NCI-H1436 (cell line): ENCODE results near the gene PIGR.

Source experiments
- DNase-seq: peaks from one replicate; lab custom pipeline; 2025; lab: John Stamatoyannopoulos, UW

The PIGR gene, protein sequence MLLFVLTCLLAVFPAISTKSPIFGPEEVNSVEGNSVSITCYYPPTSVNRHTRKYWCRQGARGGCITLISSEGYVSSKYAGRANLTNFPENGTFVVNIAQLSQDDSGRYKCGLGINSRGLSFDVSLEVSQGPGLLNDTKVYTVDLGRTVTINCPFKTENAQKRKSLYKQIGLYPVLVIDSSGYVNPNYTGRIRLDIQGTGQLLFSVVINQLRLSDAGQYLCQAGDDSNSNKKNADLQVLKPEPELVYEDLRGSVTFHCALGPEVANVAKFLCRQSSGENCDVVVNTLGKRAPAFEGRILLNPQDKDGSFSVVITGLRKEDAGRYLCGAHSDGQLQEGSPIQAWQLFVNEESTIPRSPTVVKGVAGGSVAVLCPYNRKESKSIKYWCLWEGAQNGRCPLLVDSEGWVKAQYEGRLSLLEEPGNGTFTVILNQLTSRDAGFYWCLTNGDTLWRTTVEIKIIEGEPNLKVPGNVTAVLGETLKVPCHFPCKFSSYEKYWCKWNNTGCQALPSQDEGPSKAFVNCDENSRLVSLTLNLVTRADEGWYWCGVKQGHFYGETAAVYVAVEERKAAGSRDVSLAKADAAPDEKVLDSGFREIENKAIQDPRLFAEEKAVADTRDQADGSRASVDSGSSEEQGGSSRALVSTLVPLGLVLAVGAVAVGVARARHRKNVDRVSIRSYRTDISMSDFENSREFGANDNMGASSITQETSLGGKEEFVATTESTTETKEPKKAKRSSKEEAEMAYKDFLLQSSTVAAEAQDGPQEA

GRCh38 chr1:206946261-206946660 lies at the start of gene PIGR:
Gene PIGR (minus strand): TSS chr1:206946466. CDS start chr1:206940531, 5,935 bp downstream.
- no peak for DNase-seq

DNA sequence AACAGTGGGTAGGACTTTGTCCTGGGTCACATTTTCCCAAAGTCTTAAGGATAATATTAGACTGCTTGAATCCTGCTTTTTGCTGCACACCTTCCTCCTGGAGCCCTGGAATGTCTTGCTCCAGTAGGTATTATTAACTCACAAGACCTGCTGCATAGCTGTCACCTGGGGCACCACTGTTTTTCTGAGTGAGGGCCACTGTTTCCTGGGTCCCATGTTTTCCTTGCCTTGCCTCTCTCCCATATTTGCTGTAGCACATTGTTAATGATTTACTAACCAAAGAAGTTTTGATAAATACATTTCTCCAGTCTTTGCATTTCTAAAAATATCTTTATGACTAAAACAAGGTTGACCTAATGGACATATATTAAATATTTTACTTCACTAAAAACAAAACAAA lies 46.5 kb upstream of the PIGR start:
- no peak for DNase-seq

- DNase-seq, result no peak
Observed at GRCh38 chr1:206987873-206988272, 41.6 kb upstream of the PIGR start.

- no peak for DNase-seq
Observed at GRCh38 chr1:206986885-206987284, 40.6 kb upstream of the PIGR start.

DNA sequence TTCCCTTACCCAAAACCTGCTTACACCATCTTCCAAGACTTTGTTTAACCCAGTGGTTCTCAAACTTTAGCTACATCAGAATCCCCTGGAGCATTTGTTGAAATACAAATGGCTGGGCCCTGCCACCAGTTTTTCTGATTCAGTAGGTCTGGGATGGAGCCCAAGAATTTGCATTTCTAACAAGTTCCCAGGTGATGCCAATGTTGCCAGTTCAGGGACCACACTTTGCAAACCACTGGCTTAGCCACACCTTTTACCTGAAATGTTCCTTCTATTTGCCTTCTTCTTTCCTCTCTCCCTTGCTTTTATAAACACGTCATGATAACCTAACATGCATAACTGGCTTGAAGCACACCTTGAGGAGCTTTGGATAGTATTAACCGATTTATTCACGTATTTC lies 40.1 kb upstream of the PIGR start:
- no peak for DNase-seq

DNA sequence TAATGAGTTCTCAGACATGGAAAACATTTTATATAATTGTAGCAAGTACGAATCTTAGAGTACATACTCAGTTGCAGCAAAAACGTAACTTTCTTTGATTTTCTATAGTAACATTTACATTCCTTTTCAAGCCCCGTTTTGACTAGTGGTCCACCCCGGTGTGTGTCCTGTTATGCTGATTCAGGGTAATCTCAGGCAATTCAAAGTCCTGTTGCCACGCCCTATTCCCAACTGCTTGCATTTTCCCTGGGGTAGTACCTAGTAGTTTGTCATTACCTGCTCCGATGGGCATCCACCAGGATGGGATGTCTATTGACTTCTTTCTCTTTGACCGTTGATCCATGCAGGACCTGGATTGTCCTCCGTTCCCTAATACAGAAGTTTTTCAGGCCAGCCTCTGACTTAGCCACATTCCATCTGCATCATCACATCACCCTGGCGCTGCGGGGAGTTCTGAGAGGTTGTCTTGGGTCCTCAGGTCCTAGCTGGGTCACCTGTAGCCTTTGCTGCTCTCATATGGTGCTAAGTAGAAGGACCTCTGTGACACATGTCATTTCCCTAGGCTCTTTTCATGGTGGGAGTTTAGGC lies 39.0 kb upstream of the PIGR start:
- no peak for DNase-seq

- peak; percentile 17 for DNase-seq
Observed at GRCh38 chr1:206982216-206982615, 36.0 kb upstream of the PIGR start.

DNA sequence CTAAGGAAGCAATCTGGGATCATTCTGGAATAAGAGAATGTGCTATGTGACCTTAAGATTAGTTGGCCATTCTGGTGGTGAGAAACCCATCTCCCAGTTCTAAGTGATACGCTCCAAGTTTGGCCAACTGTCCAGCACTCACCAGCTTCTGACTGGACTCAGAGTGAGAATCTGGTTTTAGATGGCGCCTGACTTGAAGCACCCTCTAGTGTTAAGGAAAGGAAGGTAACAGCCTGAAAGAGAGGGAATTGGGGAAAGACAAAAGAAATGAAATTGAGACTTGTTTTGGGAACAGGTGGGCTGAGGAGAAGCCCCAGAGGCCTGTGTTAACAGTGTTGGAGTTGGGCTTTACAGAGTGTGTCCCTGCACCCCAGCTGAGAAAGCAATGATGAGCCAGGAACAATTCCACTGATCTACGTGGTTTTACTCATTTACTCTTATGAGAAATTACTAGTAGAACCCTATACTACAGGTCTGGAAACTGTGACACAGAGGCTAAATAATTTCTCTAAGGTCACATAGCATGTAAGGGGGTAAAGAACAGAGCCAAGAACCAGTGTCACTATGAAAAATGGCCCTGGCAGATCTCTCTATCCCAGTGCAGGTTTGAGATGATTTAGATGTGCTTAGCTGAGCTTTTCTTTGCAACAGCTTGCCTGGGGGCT lies 33.2 kb upstream of the PIGR start:
- no peak for DNase-seq

DNA sequence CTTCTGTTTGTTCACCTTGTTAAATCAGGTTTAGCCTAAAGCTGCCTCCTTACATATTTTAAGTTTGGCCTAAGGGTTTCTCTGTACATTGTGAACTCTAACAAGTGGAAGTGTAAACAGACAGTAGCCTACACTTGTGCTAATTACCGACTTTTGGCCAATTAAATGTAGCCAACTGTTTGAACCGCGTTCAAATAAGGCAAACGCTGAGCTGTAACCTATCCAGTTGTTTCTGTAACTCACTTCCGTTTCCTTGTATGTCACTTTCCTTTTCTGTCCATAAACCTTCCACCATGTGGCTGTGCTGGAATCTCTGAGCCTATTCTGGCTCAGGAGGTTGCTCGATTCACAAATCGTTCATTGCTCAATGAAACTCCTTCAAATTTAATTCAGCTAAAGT lies 32.0 kb upstream of the PIGR start:
- no peak for DNase-seq

- no peak for DNase-seq
Observed at GRCh38 chr1:206975306-206975705, 29.0 kb upstream of the PIGR start.

DNA sequence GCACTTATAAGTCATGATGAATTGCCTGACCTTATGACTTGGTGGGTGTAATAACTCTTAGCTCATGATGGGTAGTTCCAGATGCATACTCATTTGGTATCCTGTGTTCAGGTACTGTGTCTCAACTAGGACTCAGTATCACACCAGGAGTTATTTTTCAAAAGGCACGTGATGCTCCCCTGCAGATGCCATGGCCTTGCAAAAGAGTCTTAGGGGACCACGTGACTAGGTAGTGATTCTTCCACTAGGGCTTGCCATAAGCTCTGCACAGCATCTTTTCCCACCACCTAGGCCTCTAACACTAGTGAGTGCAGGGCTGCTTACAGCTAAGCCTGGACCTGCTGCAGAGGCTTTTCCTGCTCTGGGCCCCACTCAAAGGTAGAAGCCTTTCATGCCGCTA lies 27.9 kb upstream of the PIGR start:
- DNase-seq, result no peak

- DNase-seq, result no peak
Observed at GRCh38 chr1:206972728-206973127, 26.5 kb upstream of the PIGR start.

- no peak for DNase-seq
Observed at GRCh38 chr1:206971029-206971655, 24.9 kb upstream of the PIGR start.

DNA sequence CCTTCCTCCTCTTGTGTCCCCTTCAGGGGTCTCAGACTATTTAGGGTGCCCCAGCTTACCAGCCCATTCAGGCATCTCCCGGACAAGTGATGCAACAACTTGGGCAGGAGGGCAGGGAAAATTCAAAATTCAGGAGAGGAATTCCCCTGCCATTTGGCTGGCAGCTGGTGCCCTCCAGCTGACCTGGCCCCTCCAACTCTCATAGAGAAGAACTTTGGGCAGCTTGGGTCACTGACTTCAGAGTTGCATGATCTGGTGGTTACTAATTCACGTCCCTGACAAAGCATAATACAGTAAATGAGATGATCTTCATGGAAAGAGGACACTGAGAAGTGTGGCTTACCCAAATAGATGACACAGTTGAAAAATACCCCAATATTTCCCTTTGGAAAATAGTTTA lies 24.2 kb upstream of the PIGR start, which contains the start of gene FCAMR:
FCAMR (minus strand) TSS at position 15 of the 400 bp plus-strand sequence. CDS start 335 bp downstream, outside the sequence.
- DNase-seq, result no peak

DNA sequence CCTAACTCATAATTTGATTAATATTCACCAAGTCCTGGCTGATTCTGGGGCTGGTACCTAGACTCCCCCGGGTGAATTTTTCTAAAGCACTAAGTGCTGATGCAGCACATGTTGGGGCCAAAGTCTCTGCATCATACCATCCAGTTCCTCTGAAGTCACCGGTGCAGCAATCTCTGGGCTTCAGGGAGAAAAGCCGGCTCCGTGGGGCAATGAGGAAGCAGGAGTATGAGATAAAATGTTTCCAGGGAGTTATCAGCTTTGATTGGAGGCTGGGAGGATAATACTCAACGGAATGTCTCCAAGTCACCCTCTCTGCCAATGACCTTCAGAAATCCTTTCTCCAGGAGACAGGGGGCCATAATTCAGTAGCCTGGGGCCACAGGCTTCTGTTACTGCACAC lies 22.8 kb upstream of the PIGR start:
- no peak for DNase-seq

DNA sequence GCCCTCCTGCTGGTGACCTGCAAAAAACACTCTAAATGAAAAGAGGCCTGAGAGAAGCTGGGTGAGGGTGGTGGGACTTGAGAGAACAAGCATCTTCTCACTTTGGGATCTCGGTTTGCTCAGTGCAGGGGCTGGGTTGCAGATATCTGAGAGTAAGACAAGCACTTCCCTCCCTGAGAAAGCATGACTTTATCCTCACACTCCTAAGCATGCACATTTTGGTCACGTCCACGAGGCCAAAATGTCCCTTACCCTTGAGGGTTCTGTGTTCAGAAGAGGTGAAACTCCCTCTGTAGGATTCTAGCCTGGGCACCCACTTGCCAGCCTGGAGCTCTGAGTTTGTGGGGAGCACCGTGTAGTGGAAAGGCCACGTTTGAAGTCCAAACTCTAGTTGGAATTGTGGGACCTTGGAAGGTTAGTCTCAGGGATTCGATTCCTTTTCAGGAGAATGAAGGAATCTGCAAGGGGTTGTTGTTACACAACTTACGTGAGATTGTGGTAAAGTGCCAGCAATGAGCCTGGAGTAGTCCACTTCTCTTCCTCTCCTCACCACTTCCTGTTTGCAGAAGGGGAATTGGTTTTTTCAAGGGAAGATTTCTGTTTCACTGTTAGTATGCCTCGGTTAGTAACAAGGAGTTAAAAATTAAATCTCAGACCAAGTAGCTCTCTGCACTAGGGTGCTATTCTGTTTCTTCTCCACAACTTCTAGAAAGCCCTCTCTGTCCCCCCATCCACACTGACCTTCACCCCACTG lies 21.0 kb upstream of the PIGR start:
- DNase-seq, result no peak

DNA sequence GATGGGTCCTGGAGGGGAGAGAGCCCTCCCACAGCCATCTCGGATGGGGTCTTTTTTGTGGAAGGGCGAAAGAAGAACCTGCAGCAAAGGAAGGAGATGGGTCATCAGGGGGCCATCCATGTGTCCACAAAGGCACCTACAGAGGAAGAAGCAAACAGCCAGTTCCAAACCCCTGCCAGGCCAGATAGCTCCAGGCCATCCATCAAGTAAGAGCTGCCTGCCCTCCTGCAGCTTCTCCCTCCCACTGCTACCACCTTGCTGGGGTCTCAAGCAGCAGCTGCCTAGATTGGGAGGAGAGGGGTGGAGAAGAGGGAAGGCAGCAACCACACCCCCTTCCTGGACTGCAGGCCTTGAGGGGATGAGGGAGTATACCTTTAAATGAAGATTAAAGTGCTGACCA lies 19.5 kb upstream of the PIGR start:
- DNase-seq, result no peak

DNA sequence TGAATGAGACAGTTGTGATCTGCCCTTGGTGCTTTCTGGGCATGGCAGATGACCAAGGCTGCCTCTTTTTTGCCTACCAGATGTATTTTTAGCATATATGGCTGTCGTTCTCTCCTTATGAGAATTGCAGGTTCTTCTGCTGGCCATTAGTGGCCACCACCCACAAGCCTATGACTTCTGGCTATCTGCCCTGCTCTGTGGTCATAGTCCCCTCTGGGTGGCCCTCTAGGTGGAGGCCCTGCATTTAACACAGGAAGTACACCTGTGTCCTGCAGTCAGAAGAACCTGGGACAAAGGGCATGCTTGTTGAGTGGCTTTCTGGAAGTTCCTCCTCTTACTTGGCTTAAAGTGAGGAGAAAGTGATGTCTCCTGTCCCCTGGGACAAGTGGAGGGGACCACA lies 17.5 kb upstream of the PIGR start:
- DNase-seq, result no peak

DNA sequence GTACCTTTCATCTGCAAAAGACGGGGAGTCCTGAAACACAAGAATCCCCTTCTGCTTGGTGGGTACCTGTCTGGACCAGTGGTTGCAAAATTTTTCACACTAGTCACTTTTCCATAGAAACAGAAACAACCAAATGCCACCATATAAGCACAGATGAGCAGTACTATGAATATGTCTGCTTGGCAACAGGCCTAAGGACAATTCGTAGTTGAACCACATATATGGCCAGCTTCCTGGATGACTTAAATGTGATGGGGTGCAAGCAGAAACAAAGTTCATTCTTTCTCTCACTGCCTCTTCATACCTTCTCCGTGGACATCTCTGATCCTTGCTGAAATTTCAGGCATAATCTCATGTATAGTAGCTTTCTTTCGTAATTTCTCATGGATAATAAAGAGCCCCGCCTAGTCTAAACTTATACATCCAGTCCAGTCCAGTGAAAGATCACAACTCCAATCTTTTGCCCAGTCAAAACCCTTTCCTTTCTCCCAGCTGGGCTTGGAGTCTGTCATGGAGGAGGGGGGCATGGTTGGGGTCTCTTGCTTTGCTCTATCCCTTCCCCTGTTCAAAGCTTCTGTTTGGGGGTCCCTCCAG lies 16.9 kb upstream of the PIGR start:
- no peak for DNase-seq

GRCh38 chr1:206962272-206962671 lies 16.0 kb upstream of the PIGR start:
- no peak for DNase-seq

GRCh38 chr1:206961668-206962067 lies 15.4 kb upstream of the PIGR start:
- DNase-seq, result no peak
